Measurements from ENCODE around the gene PTRHD1. TPM values are rescaled to one million over a fixed set of nuclear protein-coding genes. Genes with fewer than 3 reads are reported as not detected.
A peak's percentile ranks its signal among the peaks of the same experiment; 100 is the strongest.

Gene PTRHD1
- total RNA-seq, 1 donor from 2014 or later: 13.4 TPM

DNA sequence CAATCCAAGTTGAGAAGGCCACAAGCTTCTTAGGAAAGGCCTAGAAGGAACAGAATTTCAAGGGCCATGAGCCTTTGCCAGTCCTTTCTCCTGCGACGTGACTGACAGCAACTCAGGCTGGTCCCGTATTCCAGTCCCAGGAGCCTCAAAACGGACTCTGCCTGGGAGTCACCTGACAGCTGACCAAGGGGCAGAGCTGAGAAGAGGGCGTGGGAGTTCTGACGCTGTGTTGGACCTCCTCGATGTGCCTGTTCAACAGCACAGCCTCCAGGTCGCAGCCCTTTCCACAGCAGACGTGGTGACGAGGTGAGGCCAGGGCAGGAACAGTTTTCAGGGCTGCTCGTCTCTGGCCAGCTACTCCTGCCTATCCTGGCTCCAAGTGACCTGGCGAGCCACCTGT, 37.6 kb upstream of the PTRHD1 start:
- DNase-seq (ENCODE audit: low spot score): no peak
- no peak for ATAC-seq

DNA sequence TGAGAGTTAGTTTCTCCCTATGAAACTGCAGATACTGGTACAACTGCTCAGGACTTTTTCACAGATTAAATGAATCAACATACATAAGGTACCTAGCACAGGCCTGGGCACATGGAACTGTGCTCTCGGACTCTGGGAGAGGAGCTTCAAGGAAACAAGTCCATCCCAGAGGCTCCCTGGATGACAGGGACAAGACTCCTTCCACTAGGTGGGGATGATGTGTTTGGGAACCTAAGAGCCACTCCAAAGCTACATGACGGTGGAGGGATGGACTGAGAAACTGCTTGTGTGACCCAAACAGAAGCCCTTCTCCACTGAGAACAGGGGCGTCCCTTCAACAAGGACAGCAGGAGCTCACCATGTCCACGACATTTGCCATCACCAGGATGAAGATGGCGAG, 37.2 kb upstream of the PTRHD1 start:
- no peak for ATAC-seq
- DNase-seq (ENCODE audit: low spot score): no peak

DNA sequence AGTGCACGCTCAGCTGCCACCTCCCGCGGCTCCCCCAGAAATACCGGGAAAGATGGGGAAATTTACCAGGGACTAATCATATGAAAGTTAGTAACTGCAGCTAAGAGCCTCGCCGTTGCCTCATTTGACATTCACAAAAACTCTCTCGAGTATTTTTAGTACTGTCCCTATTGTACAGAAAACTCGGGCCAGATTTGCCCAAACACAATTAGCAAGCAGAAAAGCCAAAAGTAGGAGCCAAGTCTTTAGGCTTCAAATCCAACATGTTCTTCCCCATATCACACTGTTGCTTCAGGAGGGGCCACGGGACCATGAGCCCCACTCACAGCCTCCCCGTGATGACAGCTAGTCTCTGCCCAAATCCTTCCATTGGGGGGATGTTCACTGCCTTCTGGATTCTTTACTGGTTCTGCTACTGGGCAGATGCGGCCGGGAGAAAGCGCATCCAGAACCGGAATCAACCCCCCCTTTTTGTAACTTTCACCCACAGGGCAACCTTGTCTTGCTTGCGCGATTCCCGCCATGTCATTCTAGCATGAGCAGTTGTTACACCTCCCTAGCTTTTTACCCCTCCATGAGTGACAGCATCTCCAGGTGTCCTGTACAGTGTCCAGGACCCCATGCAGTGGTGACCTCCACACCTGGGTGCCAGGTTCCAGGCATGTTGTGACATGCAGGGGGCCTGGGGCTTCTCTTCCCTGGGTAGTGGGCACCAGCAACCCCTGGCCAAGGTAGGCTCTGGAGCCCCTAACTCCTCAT, 35.2 kb upstream of the PTRHD1 start:
- DNase-seq (ENCODE audit: low spot score) (no peak), ATAC-seq (no peak)

DNA sequence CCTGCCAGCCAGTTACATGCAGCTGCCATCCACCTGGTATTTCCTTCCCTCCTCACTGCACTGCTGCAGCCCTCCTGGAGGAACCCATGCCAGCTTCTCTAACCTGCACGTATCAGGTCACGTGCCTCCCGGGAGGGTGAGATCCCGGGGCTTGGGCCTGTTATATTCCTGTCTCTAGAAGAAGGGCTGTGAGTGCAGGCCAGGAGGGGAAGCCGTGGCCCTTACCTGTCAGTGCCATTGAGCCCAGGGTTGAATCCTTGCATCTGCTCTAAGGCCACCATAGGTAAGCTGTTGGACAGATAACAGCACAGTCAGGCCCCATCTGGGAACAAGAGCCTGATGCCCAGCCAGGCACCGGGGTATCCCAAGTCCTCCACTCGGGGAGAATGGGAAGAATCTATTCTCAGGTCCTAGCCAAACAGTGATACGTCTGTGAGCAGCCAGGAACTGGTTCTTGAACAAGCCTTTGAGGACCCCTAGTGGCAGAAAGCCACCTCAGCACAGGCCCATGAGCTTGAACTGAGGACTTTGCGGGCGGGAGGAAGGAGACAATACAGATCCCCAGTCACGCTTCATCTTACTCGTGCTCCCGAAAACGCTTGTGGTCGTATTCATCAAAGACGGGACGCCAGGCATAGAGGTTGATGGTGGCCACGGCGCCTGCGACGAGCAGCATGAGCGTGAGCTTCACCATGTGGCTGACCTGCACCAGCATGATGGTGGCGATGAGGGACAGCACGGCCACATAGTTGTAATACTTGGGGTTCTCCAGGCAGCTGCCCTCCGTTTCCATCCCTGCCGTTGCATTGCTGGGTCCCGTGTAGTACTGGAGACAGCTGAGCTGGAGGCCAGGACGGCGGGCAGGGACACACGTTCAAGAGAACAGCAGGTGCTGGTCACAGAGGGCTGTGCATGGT, 34.4 kb upstream of the PTRHD1 start:
- peak; percentile 95 for ATAC-seq
- peak; percentile 76 for DNase-seq (ENCODE audit: low spot score)

DNA sequence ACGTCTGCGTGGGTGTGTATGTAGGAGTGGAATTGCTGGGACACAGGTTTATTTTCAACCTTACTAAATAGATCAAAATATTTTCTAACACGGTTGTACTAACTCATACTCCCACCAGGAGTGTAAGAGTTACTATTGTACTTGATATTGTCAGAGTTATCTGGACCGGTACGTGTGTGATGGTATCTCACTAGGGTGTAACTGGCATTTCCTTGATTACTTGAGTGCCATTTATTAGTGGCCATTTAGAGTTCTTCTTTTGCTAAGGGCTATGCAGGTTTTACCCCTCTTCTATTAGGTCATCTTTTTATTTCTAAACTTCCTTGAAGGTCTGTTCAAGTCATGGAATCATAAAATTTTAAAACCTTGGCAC, 33.6 kb upstream of the PTRHD1 start:
- ATAC-seq (no peak), DNase-seq (ENCODE audit: low spot score) (no peak)

DNA sequence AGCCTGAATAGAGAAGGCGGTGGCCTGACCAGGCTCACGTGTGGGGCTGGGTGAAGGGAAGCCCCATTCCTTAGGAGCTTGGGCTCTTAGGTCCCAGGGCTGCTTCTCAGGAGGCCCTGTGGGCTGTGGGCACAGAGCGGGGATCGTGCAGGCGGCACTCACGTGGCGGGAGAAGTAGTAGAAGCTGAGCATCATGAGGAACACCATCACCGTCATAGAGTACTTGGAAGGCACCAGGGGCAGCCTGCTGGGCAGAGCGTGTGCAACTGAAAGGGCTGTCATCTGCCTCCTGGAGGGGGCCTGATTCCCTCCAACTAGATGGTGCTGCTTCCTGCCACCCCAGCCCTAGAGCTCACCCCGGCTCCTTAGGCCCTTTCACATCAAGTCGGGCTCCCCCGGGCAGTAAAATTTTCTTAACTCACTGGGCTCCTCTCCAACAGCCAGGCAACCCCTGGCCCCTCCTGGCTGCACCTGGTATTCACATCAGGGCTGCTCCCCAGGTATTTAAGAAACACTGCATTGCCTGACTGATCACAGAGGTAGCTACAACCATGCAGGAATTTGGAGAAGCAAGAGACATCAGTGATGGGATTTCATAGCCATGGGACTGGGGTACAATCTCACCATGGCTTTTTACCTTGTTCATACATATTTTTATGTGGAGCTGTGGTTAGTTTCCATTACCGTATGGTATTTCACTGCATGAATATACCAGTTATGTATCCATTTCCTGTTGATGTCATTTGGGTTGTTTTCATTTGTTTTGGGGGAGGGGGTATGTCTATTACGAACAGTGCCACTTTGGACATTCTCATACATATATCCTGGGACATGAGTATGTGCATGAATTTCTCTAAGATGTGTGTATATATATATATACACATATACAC, 32.9 kb upstream of the PTRHD1 start:
- DNase-seq (ENCODE audit: low spot score) (peak; percentile 29), ATAC-seq (no peak)

DNA sequence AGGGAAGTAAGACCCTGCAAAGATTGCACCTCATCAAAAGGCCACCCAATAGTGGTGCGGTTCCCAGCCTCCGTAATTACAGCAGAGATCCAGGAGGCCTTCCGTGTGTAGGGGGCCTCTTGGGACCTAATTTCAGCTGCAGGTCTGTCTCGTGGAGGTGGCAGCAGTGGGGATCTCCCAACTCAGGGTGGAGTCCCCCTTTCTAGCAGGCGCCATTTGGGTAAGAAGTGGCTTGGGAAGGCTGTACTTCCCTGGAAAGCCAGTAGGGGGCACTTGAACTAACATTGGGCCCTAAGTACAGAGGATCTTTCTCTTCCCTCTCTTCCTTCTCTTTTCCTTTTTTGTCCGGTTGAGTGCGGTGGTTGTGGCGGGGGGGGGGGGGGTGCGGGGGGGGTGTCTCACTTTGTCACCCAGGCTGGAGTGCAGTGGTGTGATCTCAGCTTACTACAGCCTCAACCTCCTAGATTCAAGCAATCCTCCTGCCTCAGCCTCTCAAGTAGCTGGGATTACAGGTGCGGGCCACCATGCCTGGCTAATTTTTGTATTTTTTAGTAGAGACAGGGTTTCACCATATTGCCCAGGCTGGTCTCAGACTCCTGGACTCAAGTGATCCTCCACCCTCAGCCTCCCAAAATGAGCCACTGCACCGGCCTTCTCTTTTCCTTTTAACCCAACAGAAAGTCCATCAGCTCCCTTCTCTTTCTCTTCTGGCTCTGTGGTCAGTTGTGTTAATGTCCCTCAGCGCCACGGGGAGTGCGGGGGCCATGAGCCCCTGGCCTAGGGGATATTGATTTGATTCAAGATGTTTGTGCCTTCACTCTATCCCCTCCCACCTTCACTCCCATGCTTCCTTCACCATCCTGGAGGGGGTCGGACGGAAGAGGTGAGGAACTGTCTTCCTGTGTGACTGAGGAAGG, 32.0 kb upstream of the PTRHD1 start:
- ATAC-seq: no peak
- DNase-seq (ENCODE audit: low spot score): peak; percentile 37

DNA sequence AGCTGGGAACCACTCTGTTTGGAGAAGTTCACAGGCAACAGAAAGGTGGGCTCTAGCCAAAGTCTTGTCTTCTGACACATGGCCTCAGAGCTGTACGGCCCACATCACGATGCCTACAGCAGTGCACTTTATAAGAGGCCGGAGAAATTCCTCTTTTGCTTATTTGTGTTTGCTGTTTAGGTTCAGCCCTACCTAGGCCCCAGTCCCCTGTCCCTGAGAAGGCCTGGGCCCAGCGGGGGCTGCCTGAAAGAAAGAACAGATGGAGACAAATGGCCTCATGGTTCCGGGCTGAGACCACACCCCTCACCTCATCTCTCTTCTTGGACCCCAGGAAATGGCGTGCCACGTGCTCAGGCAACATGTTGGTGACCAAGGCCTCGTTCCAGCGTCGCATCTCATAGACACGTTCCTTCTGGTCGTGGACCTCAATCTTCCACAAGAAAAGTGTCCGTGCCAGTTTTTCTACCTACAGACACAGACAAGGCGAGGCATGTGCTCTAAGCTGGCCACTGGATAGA, 30.9 kb upstream of the PTRHD1 start:
- ATAC-seq (no peak), DNase-seq (ENCODE audit: low spot score) (peak; percentile 33)

DNA sequence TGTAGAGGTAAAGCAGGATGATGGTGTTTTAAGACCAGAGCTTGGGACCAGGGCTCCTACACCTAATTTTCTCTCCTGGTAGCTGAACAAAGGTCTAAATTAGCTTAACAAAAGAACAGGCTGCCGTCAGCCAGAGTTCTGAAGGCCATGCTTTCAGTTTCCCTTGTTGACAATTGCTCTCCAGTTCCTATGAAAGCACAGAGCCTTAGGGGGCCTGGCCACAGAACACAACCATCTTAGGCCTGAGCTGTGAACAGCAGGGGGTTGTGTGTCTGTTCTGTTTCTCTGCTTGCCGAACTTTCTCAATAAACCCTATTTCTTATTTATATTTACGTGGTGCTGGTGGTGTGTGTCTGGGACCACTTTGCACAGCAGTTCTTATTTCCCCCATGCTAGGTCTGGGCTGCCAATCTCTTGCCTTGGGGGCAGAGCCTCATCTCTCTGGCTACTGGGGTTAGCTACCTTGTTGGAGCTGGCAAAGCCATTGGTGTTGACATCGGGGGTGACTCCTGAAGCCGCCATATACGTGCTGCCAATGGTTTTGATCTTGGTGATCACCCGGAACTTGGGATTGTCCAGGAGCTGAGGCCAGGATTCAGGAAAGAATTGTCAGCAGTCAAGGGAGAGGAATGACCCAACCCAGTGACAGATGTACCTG, 29.0 kb upstream of the PTRHD1 start:
- DNase-seq (ENCODE audit: low spot score) (peak; percentile 21), ATAC-seq (no peak)

DNA sequence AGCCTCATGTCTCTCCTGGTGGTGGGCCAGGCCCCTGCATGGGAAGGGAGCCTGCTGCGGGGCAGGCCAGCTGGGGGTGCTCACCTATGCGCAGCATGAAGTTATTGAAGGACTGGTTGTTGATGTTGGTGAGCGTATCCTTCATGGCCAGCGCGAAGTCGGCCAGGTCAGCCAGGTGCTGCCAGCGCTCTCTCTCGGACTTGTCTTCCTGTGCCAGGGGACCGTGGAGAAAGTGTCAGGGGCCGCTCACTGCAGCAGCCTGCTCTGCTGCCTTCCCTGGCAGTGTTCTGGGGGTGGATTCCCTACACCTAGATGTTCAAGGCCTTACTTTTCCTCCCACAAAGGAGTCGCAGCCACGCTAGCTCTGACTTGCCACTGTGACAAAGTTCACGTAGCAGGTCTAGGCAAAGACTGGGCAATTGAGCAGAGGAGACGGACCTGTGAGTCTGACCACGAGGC, 28.3 kb upstream of the PTRHD1 start:
- DNase-seq (ENCODE audit: low spot score) (peak; percentile 32), ATAC-seq (no peak)

DNA sequence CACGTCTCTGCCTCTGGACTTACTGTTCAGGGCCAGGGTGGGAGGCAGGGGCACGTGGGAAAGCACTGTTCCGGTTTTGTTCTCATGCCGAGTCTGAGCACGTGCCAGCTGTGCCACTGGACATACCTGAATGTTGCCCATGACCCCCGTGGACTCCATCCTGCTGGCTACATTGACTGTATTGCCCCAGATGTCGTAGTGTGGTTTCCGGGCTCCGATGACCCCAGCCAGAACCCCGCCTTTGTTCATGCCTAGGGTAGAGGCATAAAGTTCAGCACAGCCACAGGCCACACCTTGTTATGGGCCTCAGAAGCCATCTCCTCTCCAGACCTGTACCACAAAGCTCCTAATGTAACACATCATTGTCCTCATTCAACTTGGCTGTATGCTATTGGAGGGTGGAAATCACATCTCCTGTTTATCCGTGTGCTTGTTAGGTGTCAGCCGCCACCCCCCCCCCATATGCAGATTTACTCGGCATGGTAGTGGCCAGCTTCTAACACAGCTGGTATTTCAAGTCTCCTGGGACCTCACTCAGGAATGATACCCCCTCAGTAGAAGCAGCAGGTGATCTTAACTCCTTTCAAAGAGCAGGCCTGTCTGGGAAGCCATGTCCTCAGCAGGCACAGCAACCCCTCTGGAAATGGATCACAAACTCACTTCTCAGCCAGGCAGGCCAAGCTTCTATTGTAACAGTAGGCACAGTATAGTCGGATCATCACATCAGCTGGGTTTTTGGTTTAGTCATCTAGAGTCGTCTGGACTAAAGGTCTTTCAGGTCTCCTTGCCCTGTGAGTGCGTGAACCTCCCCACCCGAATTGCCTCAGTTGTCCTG, 27.6 kb upstream of the PTRHD1 start:
- ATAC-seq (no peak), DNase-seq (ENCODE audit: low spot score) (peak; percentile 19)

DNA sequence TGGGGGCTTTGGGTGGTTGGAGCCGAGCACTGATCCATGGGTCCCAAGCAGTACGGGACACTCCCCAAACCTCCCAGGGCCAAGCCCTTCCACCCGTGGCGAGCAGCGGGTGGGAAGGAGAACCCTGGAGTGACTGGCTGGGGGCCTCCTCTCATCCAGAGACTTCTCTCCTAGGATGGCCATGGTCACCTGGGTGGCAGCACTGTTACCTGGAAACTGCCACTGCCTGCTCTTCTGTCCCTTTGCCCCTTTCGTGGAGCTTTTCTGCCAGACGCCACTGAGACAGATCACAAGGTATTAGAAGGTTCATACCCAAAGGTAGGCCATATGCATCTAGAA, 27.0 kb upstream of the PTRHD1 start:
- no peak for ATAC-seq
- peak; percentile 24 for DNase-seq (ENCODE audit: low spot score)

DNA sequence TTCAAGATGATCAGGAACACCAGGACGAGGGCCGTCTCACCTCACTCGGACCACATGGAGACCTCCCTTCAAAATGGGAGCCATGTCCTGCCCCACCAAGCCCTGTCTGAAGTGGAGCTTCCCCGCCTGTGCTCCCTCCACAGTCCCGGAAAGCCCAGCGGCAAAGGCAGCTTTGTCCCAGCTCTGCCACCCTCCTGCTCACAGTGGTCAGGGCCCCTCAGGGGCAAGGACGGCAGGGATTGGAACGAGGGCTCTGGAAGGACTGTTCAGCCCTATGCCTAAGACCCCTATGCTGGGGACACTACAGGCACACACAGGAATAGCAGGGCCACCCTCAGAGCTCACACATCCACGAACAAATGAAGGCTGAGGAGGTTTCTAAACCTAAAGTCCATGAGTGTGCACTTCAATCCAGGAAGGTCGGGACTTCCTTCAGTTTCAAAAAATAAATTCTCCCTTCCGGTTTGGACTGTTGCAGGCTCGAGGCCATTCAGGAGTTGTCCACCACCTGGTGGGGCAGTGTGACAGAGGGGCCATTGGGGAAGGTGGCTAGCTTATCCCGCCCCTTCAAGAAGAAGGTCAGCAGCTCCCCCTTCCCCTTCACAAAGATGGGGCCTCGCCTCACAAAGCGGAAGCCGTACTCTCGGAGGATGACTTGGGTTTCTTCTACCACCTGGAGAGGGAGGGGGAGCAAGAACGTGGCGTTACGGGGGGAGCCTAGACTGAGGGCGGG, 26.4 kb upstream of the PTRHD1 start:
- ATAC-seq (no peak), DNase-seq (ENCODE audit: low spot score) (peak; percentile 33)

DNA sequence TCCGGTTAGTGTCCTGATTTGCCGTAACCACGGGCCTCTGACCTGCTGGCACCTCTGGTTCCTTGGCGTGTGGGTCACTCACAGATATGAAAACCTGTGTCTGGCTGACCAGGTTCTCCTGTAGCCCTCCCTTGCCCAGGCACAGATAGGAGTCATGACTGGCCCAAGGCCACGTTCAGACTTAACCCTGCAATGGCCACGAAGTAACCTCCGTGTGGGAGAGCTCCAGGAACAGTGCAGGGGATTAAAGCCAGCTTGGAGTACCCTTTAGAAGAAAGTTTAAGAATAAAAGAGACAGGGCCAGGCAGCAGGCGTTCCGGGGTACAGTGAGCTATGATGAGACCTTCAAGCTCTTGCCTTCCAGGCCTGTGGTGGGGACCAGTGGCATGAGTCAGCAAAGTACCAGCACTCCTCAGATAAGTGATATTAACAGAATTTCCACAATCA, 25.6 kb upstream of the PTRHD1 start:
- no peak for ATAC-seq
- peak; percentile 31 for DNase-seq (ENCODE audit: low spot score)

DNA sequence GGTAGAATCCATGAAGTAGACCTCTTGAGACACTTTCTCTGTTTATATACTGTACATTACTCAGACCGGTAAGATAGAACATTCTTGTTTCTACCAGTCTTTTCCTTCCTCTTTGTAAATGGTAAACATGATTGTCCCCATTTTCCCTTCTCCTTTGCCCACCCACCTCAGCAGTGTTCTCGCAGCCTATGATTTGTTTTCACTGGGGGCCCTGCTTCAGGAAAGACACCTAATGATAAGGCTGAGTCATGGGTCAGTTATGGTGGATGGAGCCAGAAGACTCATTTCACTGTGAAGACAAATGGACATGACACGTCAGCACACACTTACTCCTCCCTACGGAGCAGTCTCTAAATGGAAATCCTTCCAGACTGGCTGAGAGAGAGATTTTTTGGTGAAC, 23.7 kb upstream of the PTRHD1 start:
- ATAC-seq (no peak), DNase-seq (ENCODE audit: low spot score) (peak; percentile 24)

DNA sequence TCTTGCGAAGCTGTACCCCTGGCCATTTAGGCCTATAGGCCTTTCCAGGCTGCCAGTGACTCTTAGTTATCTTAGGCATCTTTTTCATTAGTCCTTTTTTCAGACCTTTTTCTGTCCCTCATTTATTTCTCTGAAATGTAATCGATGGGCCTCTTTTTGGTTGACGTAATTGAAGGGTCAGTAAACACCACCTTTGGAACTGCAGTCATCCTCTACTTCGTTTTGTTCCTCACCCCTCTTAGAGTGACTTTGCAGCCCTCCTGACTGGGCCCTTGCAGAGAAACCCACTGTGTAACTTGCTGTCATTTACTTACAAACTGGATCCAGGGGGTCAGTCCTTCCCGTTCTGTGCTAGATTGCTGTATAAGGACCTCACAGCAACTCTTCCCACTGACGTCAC, 23.2 kb upstream of the PTRHD1 start:
- DNase-seq (ENCODE audit: low spot score): peak; percentile 12
- ATAC-seq: no peak

DNA sequence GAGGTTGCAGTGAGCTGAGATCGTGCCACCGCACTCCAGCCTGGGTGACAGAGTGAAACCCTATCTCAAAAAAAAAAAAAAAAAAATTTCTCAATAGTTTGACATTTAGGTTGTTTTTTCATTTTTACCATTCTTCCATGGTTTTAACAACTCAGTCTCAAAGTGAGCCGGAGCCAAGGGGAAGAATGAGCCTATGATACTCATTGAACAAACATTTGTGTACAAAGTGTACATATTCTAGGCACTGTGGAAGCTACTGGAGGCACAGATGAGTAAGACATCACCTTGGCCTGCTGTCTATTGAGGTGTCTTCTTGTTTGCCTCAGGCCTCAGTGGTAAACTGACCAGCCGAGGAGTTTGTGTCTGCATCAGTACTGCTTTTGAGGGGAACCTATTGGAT, 22.0 kb upstream of the PTRHD1 start:
- ATAC-seq (no peak), DNase-seq (ENCODE audit: low spot score) (no peak)

DNA sequence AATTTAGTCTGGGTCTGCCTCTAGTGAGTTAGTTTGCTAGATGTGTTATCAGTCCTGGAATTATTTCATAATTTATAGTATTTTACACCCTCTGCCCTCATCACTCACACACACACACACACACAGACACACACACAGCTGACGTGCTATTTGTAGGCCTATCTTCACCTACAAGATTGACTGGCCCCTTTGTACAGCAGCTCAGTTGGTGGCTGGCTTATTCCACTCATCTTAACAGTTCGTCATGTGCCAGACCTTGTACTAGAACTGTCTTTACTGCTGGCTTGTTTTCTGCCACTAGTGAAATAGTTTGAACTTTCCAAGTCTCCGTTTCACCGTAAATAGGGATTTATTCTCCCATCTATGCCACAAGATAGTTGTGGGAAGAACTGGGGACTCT, 21.3 kb upstream of the PTRHD1 start:
- DNase-seq (ENCODE audit: low spot score) (no peak), ATAC-seq (no peak)
